Measurements from ENCODE around the gene SEMA6B. TPM values are rescaled to one million over a fixed set of nuclear protein-coding genes. Genes with fewer than 3 reads are reported as not detected.

SEMA6B gene
- total RNA-seq, 2 donors from 2014 or later: 28.9 to 67.8 TPM

DNA sequence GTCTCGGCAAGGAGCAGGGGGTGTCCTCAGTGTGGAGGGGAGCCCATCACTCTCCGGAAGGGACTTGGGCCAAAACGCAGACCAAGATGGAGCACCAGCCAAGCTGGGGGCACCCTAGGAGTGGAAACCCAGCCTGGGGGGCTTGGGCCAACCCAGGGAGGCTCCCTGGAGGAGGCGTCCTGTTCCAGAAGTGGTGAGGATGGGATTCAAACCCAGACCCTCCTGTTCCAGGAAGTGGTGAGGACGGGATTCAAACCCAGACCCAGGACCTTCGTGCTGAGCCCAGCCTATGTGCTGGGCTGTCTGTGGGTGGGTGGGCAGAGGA is 40.4 kb downstream of the SEMA6B start:
- no peak overlapping the region for H3K9ac ChIP-seq (ENCODE audit: extremely low read depth, low read length, poor library complexity, severe bottlenecking)
- Mint-ChIP-seq H3K27me3 (ENCODE audit: insufficient read depth) (peaks cover 29% of the 10 kb centered on the region), H3K9me3 (peaks cover 1% of the 10 kb centered on the region), H3K4me1 (no peaks in the 10 kb centered on the region), H3K4me3 (no peak overlapping the region), H3K36me3 (ENCODE audit: low read depth) (no peaks in the 10 kb centered on the region), H3K27ac (no peak overlapping the region)
- no peak for DNase-seq
- H3K36me3 ChIP-seq (ENCODE audit: control insufficient read depth, insufficient read depth, low read length): no peaks in the 10 kb centered on the region
- H3K9me3 ChIP-seq (ENCODE audit: control insufficient read depth, low read length): no peaks in the 10 kb centered on the region
- no peak overlapping the region for H3K4me3 ChIP-seq (ENCODE audit: low read length)
- no peaks in the 10 kb centered on the region for H3K4me1 ChIP-seq (ENCODE audit: control insufficient read depth, insufficient read depth, low read length)
- no peak overlapping the region for H3K27ac ChIP-seq (ENCODE audit: low read depth, low read length)
- H3K27me3 ChIP-seq (ENCODE audit: control insufficient read depth, insufficient read depth, low read length, poor library complexity, severe bottlenecking): no peaks in the 10 kb centered on the region
- WGBS, 2 experiments (ENCODE audit: insufficient coverage in 1 of 2, insufficient read length in 1 of 2): 87 to 100% methylated on average over 1 to 6 of the region's 6 CpGs
- TF ChIP-seq, protein P1, sequence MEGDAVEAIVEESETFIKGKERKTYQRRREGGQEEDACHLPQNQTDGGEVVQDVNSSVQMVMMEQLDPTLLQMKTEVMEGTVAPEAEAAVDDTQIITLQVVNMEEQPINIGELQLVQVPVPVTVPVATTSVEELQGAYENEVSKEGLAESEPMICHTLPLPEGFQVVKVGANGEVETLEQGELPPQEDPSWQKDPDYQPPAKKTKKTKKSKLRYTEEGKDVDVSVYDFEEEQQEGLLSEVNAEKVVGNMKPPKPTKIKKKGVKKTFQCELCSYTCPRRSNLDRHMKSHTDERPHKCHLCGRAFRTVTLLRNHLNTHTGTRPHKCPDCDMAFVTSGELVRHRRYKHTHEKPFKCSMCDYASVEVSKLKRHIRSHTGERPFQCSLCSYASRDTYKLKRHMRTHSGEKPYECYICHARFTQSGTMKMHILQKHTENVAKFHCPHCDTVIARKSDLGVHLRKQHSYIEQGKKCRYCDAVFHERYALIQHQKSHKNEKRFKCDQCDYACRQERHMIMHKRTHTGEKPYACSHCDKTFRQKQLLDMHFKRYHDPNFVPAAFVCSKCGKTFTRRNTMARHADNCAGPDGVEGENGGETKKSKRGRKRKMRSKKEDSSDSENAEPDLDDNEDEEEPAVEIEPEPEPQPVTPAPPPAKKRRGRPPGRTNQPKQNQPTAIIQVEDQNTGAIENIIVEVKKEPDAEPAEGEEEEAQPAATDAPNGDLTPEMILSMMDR (conservative IDR thresholded peaks at IDR 0.05): no peak

DNA sequence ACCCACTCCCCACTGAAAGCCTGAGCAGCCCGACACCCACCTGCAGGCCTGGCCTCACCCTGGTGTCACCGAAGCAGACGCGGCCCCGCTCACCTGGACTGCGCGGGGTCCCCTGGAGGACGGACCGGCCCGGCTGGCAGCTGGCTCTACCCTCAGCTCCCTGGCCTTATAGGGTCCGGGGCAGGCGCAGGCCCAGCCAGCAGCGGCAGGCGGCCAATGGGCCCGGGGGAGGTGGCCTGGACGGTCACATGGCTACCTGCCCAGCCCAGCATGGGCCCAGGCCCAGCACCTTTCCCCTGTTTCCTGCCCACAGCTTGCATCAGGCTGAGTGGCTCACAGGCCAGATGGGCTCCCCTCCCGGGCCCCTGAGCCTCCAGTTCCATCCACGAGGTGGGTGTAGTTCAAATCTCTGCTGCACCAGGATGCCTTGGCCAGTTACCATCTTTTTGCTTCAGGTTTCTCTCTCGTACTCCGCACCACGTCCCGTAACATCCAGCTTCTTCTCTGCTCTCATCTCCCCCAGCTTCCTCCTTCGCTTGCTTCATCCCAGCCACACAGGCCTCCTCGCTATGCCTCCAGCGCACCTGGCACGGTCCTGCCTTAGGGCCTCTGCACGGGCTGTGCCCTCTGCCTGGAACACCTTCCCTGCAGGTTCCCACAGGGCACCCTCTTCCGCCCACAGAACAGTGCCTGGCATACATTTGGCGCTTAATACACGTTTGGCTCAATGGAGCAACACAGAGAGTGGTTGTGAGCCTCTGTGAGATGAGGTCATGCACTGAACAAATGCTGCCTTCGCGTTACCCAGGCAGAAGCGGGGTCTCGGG is 40.9 kb downstream of the SEMA6B start, which contains the start of gene PLIN4:
Gene PLIN4 (minus strand): TSS at position 142 of the 827 bp plus-strand sequence. CDS start 214 bp downstream, outside the sequence.
- H3K27me3 ChIP-seq (ENCODE audit: control insufficient read depth, insufficient read depth, low read length, poor library complexity, severe bottlenecking): no peaks in the 10 kb centered on the region
- peak; percentile 77 for DNase-seq
- H3K36me3 Mint-ChIP-seq (ENCODE audit: low read depth): no peaks in the 10 kb centered on the region
- no peak within 1 kb of the TSS for H3K4me3 ChIP-seq (ENCODE audit: low read length)
- H3K27me3 Mint-ChIP-seq (ENCODE audit: insufficient read depth): peaks cover 35% of the 10 kb centered on the region
- peaks cover 1% of the 10 kb centered on the region for H3K9me3 Mint-ChIP-seq
- no peak within 1 kb of the TSS for H3K27ac Mint-ChIP-seq
- no peak within 1 kb of the TSS for H3K27ac ChIP-seq (ENCODE audit: low read depth, low read length)
- no peaks in the 10 kb centered on the region for H3K4me1 ChIP-seq (ENCODE audit: control insufficient read depth, insufficient read depth, low read length)
- H3K9ac ChIP-seq (ENCODE audit: extremely low read depth, low read length, poor library complexity, severe bottlenecking): no peak within 1 kb of the TSS
- no peaks in the 10 kb centered on the region for H3K36me3 ChIP-seq (ENCODE audit: control insufficient read depth, insufficient read depth, low read length)
- TF ChIP-seq, protein P1 (conservative IDR thresholded peaks at IDR 0.05): no peak
- WGBS, 2 experiments (ENCODE audit: insufficient coverage in 1 of 2, insufficient read length in 1 of 2): 90 to 94% methylated on average over 31 to 34 of the region's 34 CpGs
- H3K4me1 Mint-ChIP-seq: no peaks in the 10 kb centered on the region
- H3K4me3 Mint-ChIP-seq: no peak within 1 kb of the TSS
- no peaks in the 10 kb centered on the region for H3K9me3 ChIP-seq (ENCODE audit: control insufficient read depth, low read length)

DNA sequence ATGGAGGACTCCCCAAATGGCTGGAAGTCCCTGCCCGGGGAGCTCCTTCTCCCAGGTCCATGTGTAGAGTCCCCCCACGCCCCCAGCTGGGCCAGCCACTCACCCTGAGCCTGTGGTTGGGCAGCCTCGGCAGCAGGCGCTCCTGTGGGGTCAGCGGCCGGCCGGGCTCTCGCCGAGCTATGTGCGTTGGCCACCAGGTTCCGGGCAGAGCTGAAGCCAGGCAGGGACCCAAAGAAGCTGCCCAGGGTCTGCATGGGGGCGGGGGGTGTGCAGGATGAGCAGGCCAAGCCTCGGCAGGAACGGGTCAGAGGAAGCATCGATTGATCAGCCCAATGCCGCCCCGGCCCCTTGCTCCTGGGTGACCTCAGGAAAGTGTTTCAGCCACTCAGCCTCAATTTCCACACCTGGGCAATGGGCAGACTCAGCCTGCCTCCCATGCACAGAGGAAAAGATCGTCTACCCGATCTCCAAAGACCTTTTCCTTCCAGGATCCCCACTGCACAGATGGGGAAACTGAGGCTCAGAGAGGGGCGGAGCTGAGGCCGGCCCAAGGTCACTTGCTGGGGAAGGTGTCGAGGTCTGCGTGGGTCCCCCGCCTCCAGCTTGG is 41.9 kb downstream of the SEMA6B start:
- H3K36me3 Mint-ChIP-seq (ENCODE audit: low read depth): no peaks in the 10 kb centered on the region
- Histone ChIP-seq H3K4me3 (ENCODE audit: low read length) (no peak overlapping the region), H3K36me3 (ENCODE audit: control insufficient read depth, insufficient read depth, low read length) (no peaks in the 10 kb centered on the region), H3K9me3 (ENCODE audit: control insufficient read depth, low read length) (no peaks in the 10 kb centered on the region), H3K27ac (ENCODE audit: low read depth, low read length) (no peak overlapping the region), H3K4me1 (ENCODE audit: control insufficient read depth, insufficient read depth, low read length) (no peaks in the 10 kb centered on the region), H3K27me3 (ENCODE audit: control insufficient read depth, insufficient read depth, low read length, poor library complexity, severe bottlenecking) (no peaks in the 10 kb centered on the region), H3K9ac (ENCODE audit: extremely low read depth, low read length, poor library complexity, severe bottlenecking) (no peak overlapping the region)
- peaks cover 1% of the 10 kb centered on the region for H3K9me3 Mint-ChIP-seq
- WGBS, 2 experiments (ENCODE audit: insufficient coverage in 1 of 2, insufficient read length in 1 of 2): 92 to 94% methylated on average over 5 to 24 of the region's 24 CpGs
- no peak overlapping the region for H3K4me3 Mint-ChIP-seq
- no peak overlapping the region for H3K27ac Mint-ChIP-seq
- no peaks in the 10 kb centered on the region for H3K4me1 Mint-ChIP-seq
- no peak for DNase-seq
- TF ChIP-seq, protein P1 (conservative IDR thresholded peaks at IDR 0.05): no peak
- peaks cover 37% of the 10 kb centered on the region for H3K27me3 Mint-ChIP-seq (ENCODE audit: insufficient read depth)
